ENCODE data around the gene TRAF6.

GRCh38 chr11:36509201-36509639 lies 852 bp downstream of the TRAF6 start:
- TF ChIP-seq TAF1 (conservative IDR thresholded peaks at IDR 0.05): no peak
- TF ChIP-seq RAD21 (IDR thresholded peaks at IDR 0.05): no peak
- TF ChIP-seq, protein P1, sequence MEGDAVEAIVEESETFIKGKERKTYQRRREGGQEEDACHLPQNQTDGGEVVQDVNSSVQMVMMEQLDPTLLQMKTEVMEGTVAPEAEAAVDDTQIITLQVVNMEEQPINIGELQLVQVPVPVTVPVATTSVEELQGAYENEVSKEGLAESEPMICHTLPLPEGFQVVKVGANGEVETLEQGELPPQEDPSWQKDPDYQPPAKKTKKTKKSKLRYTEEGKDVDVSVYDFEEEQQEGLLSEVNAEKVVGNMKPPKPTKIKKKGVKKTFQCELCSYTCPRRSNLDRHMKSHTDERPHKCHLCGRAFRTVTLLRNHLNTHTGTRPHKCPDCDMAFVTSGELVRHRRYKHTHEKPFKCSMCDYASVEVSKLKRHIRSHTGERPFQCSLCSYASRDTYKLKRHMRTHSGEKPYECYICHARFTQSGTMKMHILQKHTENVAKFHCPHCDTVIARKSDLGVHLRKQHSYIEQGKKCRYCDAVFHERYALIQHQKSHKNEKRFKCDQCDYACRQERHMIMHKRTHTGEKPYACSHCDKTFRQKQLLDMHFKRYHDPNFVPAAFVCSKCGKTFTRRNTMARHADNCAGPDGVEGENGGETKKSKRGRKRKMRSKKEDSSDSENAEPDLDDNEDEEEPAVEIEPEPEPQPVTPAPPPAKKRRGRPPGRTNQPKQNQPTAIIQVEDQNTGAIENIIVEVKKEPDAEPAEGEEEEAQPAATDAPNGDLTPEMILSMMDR (IDR thresholded peaks at IDR 0.05; ENCODE audit: low read depth, low read length, missing input control): no peak
- no peak for TF ChIP-seq RXRA (IDR thresholded peaks at IDR 0.05)
- TF ChIP-seq, protein P2, sequence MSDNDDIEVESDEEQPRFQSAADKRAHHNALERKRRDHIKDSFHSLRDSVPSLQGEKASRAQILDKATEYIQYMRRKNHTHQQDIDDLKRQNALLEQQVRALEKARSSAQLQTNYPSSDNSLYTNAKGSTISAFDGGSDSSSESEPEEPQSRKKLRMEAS (IDR thresholded peaks at IDR 0.05): no peak
- TF ChIP-seq EGR1 (IDR thresholded peaks at IDR 0.05; ENCODE audit: low read depth in 2 of 2): no peak
